ENCODE measurements around the gene PID1. TPM values are rescaled to one million over a fixed set of nuclear protein-coding genes. Genes with fewer than 3 reads are reported as not detected.

Gene PID1
- total RNA-seq, 1 donor from 2014 or later = 0.91 TPM

- no peak for DNase-seq (ENCODE audit: low read depth, low spot score)
- Mint-ChIP-seq H3K27me3 (ENCODE audit: low read depth) (peaks cover 3% of the 10 kb centered on the region), H3K4me3 (no peak overlapping the region), H3K9me3 (peaks cover 18% of the 10 kb centered on the region), H3K36me3 (ENCODE audit: low read depth) (no peaks in the 10 kb centered on the region), H3K27ac (ENCODE audit: unreplicated experiment) (no peak overlapping the region), H3K4me1 (no peaks in the 10 kb centered on the region)
- TF ChIP-seq, protein P1, sequence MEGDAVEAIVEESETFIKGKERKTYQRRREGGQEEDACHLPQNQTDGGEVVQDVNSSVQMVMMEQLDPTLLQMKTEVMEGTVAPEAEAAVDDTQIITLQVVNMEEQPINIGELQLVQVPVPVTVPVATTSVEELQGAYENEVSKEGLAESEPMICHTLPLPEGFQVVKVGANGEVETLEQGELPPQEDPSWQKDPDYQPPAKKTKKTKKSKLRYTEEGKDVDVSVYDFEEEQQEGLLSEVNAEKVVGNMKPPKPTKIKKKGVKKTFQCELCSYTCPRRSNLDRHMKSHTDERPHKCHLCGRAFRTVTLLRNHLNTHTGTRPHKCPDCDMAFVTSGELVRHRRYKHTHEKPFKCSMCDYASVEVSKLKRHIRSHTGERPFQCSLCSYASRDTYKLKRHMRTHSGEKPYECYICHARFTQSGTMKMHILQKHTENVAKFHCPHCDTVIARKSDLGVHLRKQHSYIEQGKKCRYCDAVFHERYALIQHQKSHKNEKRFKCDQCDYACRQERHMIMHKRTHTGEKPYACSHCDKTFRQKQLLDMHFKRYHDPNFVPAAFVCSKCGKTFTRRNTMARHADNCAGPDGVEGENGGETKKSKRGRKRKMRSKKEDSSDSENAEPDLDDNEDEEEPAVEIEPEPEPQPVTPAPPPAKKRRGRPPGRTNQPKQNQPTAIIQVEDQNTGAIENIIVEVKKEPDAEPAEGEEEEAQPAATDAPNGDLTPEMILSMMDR (conservative IDR thresholded peaks at IDR 0.05) = no peak
Measured at GRCh38 chr2:228986961-228987360, 284.1 kb downstream of the PID1 start.

DNA sequence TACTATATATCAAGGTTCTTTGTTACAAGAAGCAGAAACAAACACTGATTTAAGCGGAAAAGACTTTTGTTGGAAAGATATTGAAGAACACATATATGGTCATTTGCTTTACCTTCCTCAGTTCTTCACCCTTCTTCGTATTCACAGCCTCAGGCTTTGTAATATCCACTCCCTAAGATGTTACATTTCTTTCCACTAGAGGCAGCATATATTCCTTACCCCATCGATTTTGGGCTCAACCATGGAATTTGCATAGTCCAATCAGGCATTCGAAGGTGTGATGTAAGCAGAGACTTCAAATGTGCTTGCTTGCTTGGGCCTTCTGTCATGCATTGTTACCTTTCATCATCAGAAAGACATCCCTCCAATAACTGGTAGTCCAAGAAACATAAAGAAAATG is 287.4 kb downstream of the PID1 start:
- H3K36me3 Mint-ChIP-seq (ENCODE audit: low read depth) = no peaks in the 10 kb centered on the region
- peaks cover 12% of the 10 kb centered on the region for H3K9me3 Mint-ChIP-seq
- no peaks in the 10 kb centered on the region for H3K4me1 Mint-ChIP-seq
- DNase-seq (ENCODE audit: low read depth, low spot score) = no peak
- no peaks in the 10 kb centered on the region for H3K27me3 Mint-ChIP-seq (ENCODE audit: low read depth)
- TF ChIP-seq, protein P1 (conservative IDR thresholded peaks at IDR 0.05) = no peak
- no peak overlapping the region for H3K4me3 Mint-ChIP-seq
- H3K27ac Mint-ChIP-seq (ENCODE audit: unreplicated experiment) = no peak overlapping the region

DNA sequence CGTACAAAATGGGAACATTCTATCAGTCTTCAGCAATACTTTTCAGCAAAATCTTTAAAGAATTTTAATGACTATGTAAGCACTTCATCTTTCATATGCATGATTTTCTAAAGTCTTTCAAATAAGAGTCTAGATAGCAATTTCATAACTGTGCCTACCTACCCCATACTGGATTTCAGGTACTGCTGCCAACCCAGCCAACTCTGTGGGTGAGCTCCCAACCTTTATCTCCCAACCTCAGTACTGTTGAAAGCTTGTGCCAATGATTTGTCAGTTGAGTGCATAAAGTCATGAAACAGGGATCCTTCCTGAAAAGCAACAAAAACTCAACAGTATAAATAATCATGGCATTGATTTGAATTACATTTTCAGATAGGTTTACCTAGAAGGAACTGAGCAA is 296.9 kb downstream of the PID1 start:
- Mint-ChIP-seq H3K27me3 (ENCODE audit: low read depth) (no peaks in the 10 kb centered on the region), H3K36me3 (ENCODE audit: low read depth) (no peaks in the 10 kb centered on the region), H3K4me1 (no peaks in the 10 kb centered on the region), H3K4me3 (no peak overlapping the region), H3K9me3 (peaks cover 3% of the 10 kb centered on the region), H3K27ac (ENCODE audit: unreplicated experiment) (no peak overlapping the region)
- TF ChIP-seq, protein P1 (conservative IDR thresholded peaks at IDR 0.05) = no peak
- no peak for DNase-seq (ENCODE audit: low read depth, low spot score)
